ENCODE results near the gene FPGS.
"Not testable (repeated sequence)": the region's sequence is repeated elsewhere in the genome, so short reads cannot be mapped to it uniquely, and the experiment has no call there.

Gene FPGS

GRCh38 chr9:127838375-127839078, 35.8 kb downstream of the FPGS start:
- no peaks in the 10 kb centered on the region for H3K4me1 ChIP-seq (ENCODE audit: control insufficient read depth, low read depth, low read length)

GRCh38 chr9:127841087-127841835, 38.6 kb downstream of the FPGS start:
- Histone ChIP-seq H3K9me3 (ENCODE audit: control insufficient read depth, low read depth, low read length) (no peaks in the 10 kb centered on the region), H3K27me3 (ENCODE audit: control insufficient read depth, insufficient read depth, low read length) (no peaks in the 10 kb centered on the region), H3K27ac (ENCODE audit: low read length) (no peak overlapping the region), H3K4me3 (ENCODE audit: low read length) (no peak overlapping the region), H3K36me3 (ENCODE audit: control insufficient read depth, low read depth, low read length) (no peaks in the 10 kb centered on the region), H3K4me1 (ENCODE audit: control insufficient read depth, low read depth, low read length) (peaks cover 5% of the 10 kb centered on the region), H3K9ac (ENCODE audit: low read length) (no peak overlapping the region)

More at GRCh38 chr9:127838375-127839078, 35.8 kb downstream of the FPGS start:
- Histone ChIP-seq H3K36me3 (ENCODE audit: control insufficient read depth, low read depth, low read length) (no peaks in the 10 kb centered on the region), H3K27me3 (ENCODE audit: control insufficient read depth, insufficient read depth, low read length) (no peaks in the 10 kb centered on the region), H3K4me3 (ENCODE audit: low read length) (no peak overlapping the region), H3K27ac (ENCODE audit: low read length) (no peak overlapping the region), H3K9me3 (ENCODE audit: control insufficient read depth, low read depth, low read length) (no peaks in the 10 kb centered on the region), H3K9ac (ENCODE audit: low read length) (no peak overlapping the region)

GRCh38 chr9:127844821-127845359, 42.2 kb downstream of the FPGS start:
- Histone ChIP-seq H3K4me3 (ENCODE audit: low read length) (no peak overlapping the region), H3K9ac (ENCODE audit: low read length) (no peak overlapping the region), H3K27ac (ENCODE audit: low read length) (peak overlapping the region; percentile 37), H3K36me3 (ENCODE audit: control insufficient read depth, low read depth, low read length) (no peaks in the 10 kb centered on the region), H3K9me3 (ENCODE audit: control insufficient read depth, low read depth, low read length) (no peaks in the 10 kb centered on the region), H3K27me3 (ENCODE audit: control insufficient read depth, insufficient read depth, low read length) (no peaks in the 10 kb centered on the region), H3K4me1 (ENCODE audit: control insufficient read depth, low read depth, low read length) (peaks cover 5% of the 10 kb centered on the region)

- H3K27ac ChIP-seq (ENCODE audit: low read length); H3K4me3 ChIP-seq (ENCODE audit: low read length); H3K9me3 ChIP-seq (ENCODE audit: control insufficient read depth, low read depth, low read length); H3K9ac ChIP-seq (ENCODE audit: low read length); H3K27me3 ChIP-seq (ENCODE audit: control insufficient read depth, insufficient read depth, low read length); H3K36me3 ChIP-seq (ENCODE audit: control insufficient read depth, low read depth, low read length); H3K4me1 ChIP-seq (ENCODE audit: control insufficient read depth, low read depth, low read length): not testable (repeated sequence)
Measured at GRCh38 chr9:127845619-127846018, 42.9 kb downstream of the FPGS start.

- Histone ChIP-seq H3K9me3 (ENCODE audit: control insufficient read depth, low read depth, low read length) (no peaks in the 10 kb centered on the region), H3K4me1 (ENCODE audit: control insufficient read depth, low read depth, low read length) (peaks cover 5% of the 10 kb centered on the region), H3K36me3 (ENCODE audit: control insufficient read depth, low read depth, low read length) (no peaks in the 10 kb centered on the region), H3K27me3 (ENCODE audit: control insufficient read depth, insufficient read depth, low read length) (no peaks in the 10 kb centered on the region), H3K27ac (ENCODE audit: low read length) (no peak overlapping the region), H3K4me3 (ENCODE audit: low read length) (no peak overlapping the region), H3K9ac (ENCODE audit: low read length) (no peak overlapping the region)
Measured at GRCh38 chr9:127846443-127847177, 43.9 kb downstream of the FPGS start.

- H3K9ac ChIP-seq (ENCODE audit: low read length) = no peak overlapping the region
- no peak overlapping the region for H3K4me3 ChIP-seq (ENCODE audit: low read length)
- peaks cover 5% of the 10 kb centered on the region for H3K4me1 ChIP-seq (ENCODE audit: control insufficient read depth, low read depth, low read length)
- H3K27ac ChIP-seq (ENCODE audit: low read length) = no peak overlapping the region
- H3K9me3 ChIP-seq (ENCODE audit: control insufficient read depth, low read depth, low read length) = no peaks in the 10 kb centered on the region
- H3K36me3 ChIP-seq (ENCODE audit: control insufficient read depth, low read depth, low read length) = no peaks in the 10 kb centered on the region
- H3K27me3 ChIP-seq (ENCODE audit: control insufficient read depth, insufficient read depth, low read length) = no peaks in the 10 kb centered on the region
Measured at GRCh38 chr9:127847178-127847510, 44.5 kb downstream of the FPGS start.

- no peaks in the 10 kb centered on the region for H3K27me3 ChIP-seq (ENCODE audit: control insufficient read depth, insufficient read depth, low read length)
- peaks cover 5% of the 10 kb centered on the region for H3K4me1 ChIP-seq (ENCODE audit: control insufficient read depth, low read depth, low read length)
- H3K4me3 ChIP-seq (ENCODE audit: low read length) = no peak overlapping the region
- H3K27ac ChIP-seq (ENCODE audit: low read length) = no peak overlapping the region
- no peaks in the 10 kb centered on the region for H3K36me3 ChIP-seq (ENCODE audit: control insufficient read depth, low read depth, low read length)
- H3K9ac ChIP-seq (ENCODE audit: low read length) = no peak overlapping the region
- H3K9me3 ChIP-seq (ENCODE audit: control insufficient read depth, low read depth, low read length) = no peaks in the 10 kb centered on the region
Measured at GRCh38 chr9:127847833-127848755, 45.4 kb downstream of the FPGS start.

DNA sequence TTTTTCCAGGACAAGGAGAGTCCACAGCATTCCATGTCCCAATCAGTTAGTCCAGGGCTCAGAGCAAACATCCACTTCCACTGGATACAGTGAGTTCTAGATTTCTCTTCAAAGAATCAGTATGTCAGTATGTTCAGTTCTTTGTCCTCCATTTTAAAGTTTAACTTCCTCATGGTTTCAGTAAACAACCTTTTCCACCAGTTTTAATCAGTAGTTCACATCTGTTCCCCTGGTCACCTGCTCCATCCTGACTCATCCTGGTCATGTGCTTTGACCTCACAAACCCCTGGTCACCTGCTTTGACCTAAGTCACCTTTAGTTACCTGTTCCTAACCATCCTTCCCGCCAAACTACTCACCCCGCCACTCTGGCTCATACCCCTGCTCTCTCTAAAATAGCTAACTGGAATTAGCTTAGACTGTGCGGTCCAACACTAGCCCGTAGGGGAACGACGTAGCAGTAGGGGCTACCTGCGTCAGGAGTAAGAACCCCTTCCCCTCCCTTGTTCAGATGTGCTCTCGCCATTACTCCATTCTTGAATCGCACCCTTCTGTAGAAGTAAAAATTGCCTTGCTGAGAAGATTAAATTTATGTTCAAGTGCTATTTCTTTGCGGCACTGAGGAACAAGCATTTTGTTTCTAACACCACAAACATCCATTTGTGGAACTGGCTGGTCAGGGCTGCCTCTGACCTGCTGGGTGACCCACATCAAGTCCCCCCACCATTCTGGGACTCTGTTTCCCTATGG, 46.2 kb downstream of the FPGS start:
- H3K36me3 ChIP-seq (ENCODE audit: control insufficient read depth, low read depth, low read length) = no peaks in the 10 kb centered on the region
- peaks cover 5% of the 10 kb centered on the region for H3K4me1 ChIP-seq (ENCODE audit: control insufficient read depth, low read depth, low read length)
- no peak overlapping the region for H3K9ac ChIP-seq (ENCODE audit: low read length)
- H3K27me3 ChIP-seq (ENCODE audit: control insufficient read depth, insufficient read depth, low read length) = no peaks in the 10 kb centered on the region
- H3K9me3 ChIP-seq (ENCODE audit: control insufficient read depth, low read depth, low read length) = no peaks in the 10 kb centered on the region
- H3K27ac ChIP-seq (ENCODE audit: low read length) = no peak overlapping the region
- no peak overlapping the region for H3K4me3 ChIP-seq (ENCODE audit: low read length)

GRCh38 chr9:127850286-127850830, 47.7 kb downstream of the FPGS start:
- no peak overlapping the region for H3K9ac ChIP-seq (ENCODE audit: low read length)
- H3K36me3 ChIP-seq (ENCODE audit: control insufficient read depth, low read depth, low read length) = no peaks in the 10 kb centered on the region
- H3K4me1 ChIP-seq (ENCODE audit: control insufficient read depth, low read depth, low read length) = no peaks in the 10 kb centered on the region
- H3K4me3 ChIP-seq (ENCODE audit: low read length) = no peak overlapping the region
- no peaks in the 10 kb centered on the region for H3K27me3 ChIP-seq (ENCODE audit: control insufficient read depth, insufficient read depth, low read length)
- no peak overlapping the region for H3K27ac ChIP-seq (ENCODE audit: low read length)
- H3K9me3 ChIP-seq (ENCODE audit: control insufficient read depth, low read depth, low read length) = no peaks in the 10 kb centered on the region

- H3K36me3 ChIP-seq (ENCODE audit: control insufficient read depth, low read depth, low read length) = no peaks in the 10 kb centered on the region
- no peaks in the 10 kb centered on the region for H3K9me3 ChIP-seq (ENCODE audit: control insufficient read depth, low read depth, low read length)
- H3K4me3 ChIP-seq (ENCODE audit: low read length) = no peak overlapping the region
- no peak overlapping the region for H3K27ac ChIP-seq (ENCODE audit: low read length)
- H3K9ac ChIP-seq (ENCODE audit: low read length) = no peak overlapping the region
- H3K27me3 ChIP-seq (ENCODE audit: control insufficient read depth, insufficient read depth, low read length) = no peaks in the 10 kb centered on the region
- H3K4me1 ChIP-seq (ENCODE audit: control insufficient read depth, low read depth, low read length) = no peaks in the 10 kb centered on the region
Measured at GRCh38 chr9:127852829-127853228, 50.1 kb downstream of the FPGS start.
